Stimulated activated CD8-positive, alpha-beta memory T cell treated with anti-CD3 and anti-CD28 coated beads, Interleukin-12 subunit alpha, Interleukin-12 subunit beta, amount 100 ng/mL, for 1 hour (primary cell): ENCODE results near the gene SWAP70.

ENCODE experiments used
- DNase-seq: peaks from one replicate; pipeline ENCODE4 v3.0.0-alpha.2; 2020; ENCODE audit warnings: low read depth

Gene SWAP70

DNA sequence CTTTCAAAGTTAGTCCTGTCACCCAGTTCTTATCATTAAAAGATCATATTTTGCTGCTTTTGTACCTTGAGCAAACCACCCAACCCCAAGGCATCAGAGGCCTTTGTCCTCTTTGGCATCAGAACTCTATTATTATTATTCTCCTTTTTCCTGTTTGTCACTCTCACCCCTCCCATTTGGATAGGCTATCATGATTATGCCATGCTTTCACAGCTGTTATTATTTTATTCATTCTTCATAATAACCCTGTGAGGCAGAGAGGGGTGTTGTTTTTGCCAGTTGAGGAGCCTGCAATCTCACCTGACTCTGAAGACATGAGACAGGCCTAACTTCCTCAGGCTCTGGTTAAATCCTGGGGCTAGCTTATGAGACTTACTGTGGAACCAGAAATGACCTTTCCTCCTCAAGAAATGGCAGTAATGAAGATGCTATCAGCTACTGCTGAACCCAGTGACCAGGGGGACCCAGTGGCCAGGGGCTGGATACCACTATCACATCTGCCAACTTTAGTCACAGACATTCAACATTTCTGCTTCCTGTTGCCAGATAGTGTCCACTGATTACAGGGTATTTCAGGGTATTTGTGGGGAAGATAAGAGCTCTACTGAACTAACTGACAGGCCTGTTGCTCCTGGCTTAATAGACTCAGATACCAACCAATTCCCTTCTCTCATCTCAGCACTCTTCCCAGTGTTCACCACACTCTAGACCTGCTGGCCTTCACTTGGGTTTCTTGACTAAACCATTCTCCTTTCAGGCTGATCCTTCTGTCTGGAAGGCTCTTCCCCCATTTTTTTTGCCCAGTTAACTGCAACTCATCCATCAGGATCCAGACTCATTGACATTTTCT is 11.8 kb upstream of the SWAP70 start:
- no peak for DNase-seq

DNA sequence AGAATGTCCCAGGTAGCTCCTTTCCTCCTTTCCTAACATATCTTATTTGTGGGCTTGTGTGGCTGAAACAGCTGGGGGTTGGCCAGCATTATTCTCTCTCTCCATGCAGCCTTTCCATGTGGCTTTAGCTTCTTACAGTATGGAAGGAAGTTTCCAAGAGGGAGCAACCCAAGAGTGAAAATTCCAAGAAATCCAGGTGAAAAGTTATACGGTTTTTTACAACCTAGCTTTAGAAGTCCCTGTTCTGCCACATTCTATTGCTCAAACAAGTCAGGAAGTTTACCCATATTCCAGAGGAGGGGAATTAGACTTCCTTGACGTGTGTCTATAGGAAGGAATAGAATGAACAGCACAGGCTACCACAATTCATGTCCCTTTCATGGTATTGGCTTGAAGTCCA is 10.0 kb upstream of the SWAP70 start:
- DNase-seq, result no peak

DNA sequence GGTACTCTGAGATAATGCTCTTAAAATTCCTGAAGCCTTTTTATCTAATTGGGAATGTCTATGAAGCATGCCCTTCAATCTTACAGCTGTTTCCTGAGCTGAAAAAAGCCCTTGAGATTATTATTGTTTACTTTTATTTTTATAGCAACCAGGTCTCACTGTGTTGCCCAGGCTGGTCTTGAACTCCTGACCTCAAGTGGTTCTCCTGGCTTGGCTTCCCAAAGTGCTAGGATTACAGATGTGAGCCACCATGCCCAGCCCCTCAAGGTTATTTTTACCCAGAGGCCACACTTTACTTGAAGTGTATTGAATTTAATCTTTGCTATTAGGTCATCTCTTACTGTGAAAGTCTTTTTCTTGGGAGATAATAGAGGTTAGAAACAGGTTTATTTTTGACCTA is 7.0 kb upstream of the SWAP70 start:
- no peak for DNase-seq

DNA sequence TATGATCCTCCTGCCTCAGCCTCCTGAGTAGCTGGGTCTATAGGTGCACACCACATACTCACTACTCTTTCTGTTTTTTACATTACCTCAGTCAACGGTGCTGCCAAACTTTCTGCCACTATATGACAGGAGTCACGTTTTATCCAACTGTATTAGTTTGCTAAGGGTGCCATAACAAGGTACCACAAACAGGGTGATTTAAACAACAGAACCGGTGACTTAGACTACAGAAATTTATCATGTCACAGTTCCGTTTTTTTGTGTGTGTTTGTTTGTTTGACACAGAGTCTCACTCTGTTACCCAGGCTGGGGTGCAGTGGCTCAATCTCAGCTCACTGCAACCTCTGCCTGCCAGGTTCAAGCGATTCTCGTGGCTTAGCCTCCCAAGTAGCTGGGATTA is 6.3 kb upstream of the SWAP70 start:
- DNase-seq, result no peak

DNA sequence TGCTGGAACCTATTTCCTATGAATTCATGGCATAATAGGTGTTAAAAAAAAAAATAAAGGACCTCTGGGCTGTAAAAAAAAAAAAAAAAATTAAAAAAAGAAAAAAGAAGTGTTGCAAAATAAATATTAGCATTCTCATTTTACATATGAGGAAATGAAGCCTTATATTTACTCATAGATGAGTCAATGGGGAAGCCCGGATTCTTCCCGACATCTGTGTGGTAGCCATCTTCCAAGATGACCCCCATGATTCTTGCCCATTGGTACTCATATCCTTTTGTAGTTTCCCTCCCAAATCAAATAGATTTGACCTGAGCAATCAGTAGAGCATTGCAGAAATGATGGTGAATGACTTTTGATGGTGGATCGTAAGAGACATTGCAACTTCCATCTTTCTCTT is 3.0 kb upstream of the SWAP70 start:
- no peak for DNase-seq

DNA sequence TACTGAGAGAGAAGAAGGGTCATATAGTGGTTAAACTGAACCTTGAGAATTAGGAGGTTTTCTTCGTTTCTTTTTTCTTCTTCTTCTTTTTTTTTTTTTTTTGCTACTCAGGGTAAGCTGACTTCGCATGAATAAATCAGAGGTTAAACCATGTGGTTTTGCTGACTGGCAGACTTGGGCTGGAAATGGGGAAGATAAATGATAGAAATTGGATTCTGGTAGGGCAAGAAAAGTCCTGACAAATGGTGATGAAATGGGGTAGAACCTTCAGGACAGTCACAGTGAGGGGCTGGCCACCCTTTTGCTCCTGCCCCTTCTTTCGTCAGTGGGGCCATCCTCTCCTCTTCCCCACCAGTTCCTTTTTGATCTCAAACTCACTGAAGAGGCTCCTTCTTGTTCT is 1.6 kb upstream of the SWAP70 start:
- no peak for DNase-seq

DNA sequence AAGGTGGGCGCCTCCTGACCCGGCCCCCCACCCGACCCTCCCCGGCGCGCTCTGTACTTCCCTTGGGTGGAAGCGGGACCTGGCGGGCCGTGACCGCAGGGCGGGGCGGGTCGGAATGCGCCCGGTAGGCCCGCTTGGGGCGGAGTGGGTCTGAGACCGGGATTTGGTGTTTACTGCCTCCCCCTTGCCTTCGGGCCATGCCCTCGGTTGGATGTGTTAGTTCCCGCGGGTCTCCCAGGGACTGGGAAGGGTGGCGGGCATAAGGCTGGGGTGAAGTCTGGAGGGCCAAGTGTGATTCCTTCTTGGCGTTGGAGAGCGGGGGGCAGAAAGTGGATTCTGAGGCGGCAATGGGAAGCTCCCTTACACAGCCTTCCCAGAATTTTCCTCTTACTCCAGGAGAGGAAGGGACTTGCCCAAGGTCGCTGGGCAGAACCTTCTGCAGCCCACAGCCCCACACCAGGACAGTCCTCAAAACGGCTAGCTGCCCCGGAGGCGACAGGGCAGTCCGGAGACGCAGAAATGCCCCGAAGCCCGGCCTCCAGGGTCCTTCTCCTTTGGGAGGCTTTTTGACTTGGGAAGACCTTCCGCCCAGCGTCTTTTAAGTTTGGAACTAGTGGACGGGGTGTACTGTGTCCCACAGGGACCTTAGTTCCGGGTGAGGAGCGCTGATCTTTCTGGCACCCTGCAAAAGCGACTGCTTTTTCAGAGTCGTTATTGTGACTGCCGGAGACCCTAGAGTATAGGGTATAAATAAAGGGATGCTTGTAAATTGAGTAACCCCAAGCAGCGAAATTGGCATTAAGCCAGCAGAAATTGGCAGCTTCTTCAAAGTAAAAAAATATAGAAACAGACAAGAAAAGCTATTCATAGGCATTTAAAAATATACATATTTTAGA is 647 bp downstream of the SWAP70 start:
- DNase-seq, result peak; percentile 2

DNA sequence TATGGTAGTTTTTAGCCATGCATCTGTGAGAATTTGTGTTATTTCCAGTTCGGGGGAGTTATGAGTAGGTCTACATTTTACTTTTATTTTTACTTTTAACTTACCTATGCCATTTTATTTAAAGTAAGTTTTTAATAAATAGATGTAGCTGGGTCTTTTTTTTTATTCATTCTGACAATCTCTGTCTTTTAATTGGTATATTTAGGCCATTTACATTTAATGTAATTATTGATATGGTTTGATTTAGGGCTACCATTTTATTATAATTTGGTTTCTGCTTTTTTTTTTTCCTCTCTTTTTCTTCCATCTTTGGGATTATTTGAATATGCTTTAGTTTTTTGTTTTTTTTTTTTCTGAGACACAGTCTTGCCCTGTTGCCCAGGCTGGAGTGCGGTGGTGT is 1.9 kb downstream of the SWAP70 start:
- no peak for DNase-seq

DNA sequence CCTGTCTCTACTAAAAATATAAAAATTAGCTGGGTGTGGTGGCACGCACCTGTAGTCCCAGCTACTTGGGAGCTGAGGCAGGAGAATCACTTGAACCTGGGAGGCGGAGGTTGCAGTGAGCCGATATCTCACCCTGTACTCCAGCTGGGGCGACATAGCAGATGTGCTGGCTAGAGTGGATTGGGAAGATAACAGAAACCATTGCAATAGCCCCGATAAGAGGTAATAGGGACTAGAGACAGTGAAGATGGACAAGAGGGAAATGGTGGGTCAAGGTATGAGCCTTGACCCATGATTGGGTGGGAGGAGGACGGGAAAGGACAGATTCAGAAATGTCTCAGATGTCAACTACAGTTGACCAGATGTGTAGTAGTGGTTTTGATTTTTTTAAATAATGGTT is 6.1 kb downstream of the SWAP70 start:
- DNase-seq, result no peak

DNA sequence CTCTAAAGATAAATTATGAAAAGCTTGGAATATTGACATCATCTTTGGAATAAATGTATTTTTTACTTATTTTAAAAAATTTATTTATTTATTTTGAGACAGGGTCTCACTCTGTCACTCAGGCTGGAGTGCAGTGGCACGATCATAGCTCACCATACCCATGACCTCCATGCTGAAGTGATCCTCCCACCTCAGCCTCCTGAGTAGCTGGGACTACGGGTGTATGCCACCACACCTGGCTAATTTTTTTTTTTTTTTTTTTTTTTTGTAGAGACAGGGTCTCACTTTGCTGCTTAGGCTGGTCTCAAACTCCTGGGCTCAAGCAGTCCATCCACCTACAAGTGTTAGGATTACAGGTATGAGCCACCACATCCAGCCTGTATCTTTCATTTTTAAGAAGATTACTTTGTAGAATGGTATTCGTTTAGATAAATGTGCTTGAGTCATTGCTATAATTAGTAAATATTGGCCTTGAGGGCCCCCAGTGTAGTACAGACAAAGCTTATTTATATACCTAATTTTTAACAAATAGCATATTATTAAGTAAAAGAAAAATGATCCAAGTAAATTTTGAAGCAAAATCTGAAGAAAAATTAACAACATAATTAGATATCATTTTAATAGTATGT is 8.5 kb downstream of the SWAP70 start:
- DNase-seq, result no peak

DNA sequence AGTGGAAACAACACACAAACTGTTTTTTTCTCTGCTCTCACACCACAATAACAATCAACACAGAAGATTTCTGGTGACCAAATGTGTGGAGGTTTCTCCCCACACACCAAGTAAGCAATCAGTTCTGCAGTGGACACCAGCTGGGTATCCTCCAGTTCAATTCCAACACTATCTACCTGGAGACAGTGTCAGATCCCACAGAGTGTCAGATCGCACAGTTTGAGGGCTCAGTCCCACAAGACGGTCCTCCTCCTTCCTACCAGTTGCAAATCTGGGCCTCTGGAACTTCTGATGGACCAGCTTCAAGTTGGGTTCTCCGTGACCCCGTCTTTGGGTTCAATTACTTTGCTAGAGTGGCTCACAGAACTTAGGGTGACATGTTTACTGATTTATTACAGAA is 9.0 kb downstream of the SWAP70 start:
- no peak for DNase-seq

DNA sequence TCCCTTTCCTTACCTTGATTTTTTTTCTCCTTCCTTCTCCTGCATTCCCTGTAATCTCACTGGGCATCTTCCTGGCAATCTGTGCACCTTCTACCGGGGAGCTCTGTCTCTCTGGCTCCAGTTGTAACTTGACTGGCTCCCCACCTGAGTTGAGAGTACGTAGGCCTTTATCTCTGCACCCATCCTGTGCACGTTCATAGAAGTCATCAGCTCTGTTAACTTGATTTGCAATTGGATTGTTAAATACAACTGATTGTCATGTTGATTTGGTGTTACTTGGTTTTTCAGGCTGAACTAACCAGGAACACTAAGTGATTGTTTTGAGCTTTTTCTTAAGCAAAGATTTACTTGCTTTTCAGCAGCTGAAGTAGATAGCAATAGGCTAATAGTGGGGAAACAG is 11.8 kb downstream of the SWAP70 start:
- no peak for DNase-seq

DNA sequence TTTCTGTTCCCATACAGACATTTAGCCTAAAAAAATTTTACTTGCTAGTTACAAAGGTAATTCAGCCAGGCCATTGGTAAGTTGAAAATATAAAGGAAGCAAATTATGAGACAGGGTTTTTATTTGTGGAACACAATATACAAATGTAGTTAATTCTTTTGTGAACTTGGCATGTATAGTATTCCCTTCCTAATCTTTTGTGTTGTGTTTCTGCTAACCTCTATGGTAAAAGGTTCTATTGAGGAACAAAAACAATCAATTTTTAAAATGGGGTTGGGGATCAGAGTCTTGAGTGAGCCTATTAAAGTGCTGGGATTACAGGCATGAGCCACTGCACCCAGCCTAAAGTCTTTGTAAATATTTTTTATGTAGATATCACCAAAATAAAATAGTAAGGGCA is 14.1 kb downstream of the SWAP70 start:
- DNase-seq, result no peak

DNA sequence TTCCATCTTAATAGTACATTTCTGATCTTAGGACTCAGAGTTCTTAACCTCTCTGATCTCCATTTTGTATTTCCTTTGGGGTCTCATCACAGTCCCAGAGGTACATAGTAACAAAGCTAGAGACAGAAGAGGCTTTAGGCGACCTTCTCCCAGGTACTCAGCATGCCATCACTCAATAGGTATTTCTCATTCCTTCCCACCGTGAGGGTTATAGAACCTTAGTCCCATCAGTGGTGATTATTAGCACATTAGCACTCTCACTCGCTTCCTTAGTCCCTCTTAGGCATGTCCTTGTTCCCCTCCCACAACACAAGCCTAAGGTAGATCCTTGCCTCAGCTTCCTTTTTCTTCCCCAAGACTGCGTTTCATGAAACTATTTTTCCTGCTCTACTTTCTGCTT is 14.7 kb downstream of the SWAP70 start:
- DNase-seq, result no peak

DNA sequence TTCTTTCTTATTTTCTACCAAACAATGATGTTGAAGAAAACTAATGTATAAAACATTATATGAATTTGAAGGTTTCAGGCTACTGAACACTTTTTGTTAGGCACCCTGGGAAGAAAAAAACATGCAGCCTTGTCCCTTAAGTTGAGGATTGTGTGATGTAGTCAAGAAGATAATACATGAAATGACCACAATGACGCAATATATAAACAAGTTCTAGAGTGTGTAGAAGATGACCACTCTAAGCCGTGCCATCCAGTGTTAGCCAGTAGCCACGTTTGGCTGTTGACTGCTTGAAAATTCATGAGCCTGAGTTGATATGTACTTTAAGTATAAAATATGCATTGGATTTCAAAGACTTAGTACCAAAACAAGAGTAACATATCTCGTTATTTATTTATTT is 16.2 kb downstream of the SWAP70 start:
- DNase-seq, result no peak

DNA sequence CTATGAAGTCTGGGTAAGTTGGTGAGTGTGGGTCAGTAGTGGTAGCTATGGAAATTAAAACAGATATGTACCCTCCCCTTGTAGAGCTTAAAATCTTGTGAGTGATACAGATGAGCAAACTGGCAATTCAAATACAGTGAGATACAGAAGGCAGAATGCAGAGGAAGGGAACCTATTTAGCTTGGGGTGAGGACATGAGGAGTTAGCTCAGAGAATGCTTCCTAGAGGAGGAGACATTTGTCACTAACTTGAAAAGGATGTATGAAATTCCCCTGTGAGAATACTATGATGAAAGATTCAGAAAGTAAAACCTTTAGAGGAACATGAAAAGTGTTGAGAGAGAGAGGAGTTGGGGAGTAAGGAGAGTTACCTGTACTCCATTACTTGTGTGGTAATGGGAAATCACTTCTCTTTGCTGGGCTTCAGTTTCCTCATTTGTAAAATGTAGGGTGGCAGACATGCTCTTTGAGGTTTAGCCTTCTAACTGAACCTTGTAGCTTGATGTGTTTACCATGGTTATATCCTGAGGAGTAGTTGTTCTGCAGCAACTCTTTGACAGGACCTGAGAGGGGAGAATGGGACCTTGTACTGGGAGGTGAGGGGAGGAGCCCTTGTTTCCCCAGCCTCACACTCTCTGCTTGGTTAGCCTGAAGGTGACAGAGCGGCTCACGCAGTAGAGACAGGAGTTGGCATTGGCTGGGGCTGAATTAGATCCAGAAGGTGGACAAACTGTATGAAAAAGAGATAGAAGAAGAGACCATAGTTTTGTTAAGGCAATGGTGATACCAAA is 17.9 kb downstream of the SWAP70 start:
- no peak for DNase-seq

DNA sequence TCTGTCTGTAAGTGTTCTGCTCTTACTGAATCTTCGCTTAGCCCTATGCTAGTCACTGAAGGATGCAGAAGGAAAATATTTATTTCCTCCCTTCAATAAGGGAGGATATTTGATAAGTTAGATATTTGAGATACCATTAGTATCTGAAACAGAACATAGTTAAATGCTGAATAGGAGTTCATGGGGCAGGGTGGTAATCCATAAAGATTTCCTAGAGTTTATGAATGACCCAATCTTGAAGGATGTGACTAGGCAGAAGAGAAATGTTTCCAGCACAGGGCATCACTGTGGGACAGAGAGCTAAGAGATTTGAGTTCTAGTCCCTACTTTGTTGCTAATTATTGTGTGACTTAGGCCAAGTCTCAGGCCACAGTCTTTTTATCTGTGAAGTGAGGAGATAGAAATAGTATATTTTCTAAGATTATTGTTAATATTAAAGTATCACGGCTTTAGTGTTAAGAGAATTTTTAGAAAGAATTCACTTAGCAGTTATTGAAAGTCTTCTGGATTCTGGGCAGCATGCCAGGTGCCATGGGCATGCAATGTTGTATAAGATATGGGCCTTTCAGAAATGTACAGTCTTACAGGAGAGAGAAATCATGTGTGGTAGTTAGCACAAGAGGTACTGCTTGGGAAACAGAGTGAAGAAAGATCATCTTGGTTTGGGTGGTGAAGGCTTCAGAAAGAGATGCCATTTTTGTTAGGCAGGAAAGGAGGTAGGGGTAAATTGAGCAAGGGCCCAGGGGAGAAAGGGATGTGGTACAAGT is 24.0 kb downstream of the SWAP70 start:
- DNase-seq, result no peak

DNA sequence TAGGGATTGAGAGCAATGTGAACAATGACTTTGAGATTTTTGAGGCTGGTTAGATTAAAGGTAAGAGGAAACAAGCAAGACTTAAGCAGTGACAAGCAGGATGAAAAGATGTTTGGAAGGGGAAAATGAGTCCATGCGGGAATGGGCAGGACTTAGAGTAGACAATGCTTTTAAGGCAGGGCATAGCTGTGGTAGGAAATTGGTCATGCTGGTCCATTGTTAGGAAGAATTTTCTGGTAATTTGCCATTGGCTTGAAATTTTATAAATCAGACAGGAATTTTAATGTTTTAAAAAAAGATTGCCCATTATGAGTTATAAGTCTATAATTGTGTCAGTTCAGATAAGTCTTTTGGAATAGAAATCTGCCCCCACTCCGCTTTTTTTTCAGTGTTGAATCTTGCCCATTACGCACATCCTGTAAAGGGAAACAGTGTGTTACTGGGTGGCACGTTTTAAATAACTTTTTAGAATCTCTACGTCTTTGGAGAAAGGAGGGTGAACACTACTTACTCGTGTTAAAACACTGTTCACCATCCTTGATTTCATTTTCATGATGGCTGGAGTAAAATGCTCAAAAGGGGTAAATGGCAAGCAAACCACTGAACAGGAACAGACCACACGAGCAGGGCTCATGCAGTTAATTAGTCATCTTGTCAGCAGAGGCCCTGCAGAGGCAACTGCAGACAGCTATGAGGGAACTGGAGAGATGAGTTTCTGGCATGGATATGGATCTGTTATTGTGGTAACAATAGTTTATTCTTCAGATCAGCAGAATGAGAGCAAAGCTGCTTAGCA is 25.0 kb downstream of the SWAP70 start:
- no peak for DNase-seq

DNA sequence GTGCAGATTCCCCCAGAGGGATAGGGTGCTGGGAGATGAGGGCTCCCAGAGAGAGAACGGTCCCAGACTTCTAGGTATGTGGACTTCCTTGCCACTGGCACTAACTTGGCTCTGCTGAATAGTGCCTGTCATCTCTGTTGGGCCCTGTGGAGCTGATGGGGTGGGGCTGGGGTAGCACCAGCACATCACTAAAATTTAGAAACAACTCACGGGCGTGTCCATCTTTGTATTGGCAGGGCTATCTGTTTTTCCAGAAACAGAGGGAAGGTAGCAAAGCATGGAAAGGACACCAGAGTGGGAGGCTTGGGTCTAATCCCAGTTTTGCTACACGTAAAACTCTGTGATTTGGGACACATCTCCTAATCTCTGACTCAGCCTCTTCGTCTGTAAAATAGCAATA is 25.8 kb downstream of the SWAP70 start:
- no peak for DNase-seq

DNA sequence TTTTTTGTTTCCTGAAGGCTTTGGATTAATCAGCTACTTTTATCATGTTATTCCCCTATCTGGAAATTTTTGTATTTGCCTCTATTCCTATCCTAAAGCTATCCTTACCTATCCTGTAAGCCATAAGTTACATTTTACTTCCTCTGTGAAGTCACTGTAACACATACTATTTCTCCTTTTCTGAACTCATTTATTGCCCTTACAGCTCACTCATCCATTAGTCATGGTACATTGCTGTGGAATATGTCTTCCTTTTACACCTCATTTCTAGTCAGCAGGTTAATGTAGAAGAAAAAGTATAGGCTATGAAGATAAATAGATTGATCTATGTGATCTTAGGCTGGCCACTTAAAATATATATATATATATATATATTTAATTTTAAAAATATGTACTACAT is 28.0 kb downstream of the SWAP70 start:
- no peak for DNase-seq
